CD4-positive, alpha-beta T cell treated with Interleukin-4 for 1 hour (primary cell): ENCODE measurements around the gene SYNGR4.
A peak's percentile ranks its signal among the peaks of the same experiment; 100 is the strongest.
"Not testable (repeated sequence)": the region's sequence is repeated elsewhere in the genome, so short reads cannot be mapped to it uniquely, and the experiment has no call there.

ENCODE experiments used
- DNase-seq, 2 donors: peaks; one replicate each; pipeline ENCODE4 v3.0.0-alpha.2; 2020 to 2022

SYNGR4 gene, protein sequence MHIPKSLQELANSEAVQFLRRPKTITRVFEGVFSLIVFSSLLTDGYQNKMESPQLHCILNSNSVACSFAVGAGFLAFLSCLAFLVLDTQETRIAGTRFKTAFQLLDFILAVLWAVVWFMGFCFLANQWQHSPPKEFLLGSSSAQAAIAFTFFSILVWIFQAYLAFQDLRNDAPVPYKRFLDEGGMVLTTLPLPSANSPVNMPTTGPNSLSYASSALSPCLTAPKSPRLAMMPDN

DNA sequence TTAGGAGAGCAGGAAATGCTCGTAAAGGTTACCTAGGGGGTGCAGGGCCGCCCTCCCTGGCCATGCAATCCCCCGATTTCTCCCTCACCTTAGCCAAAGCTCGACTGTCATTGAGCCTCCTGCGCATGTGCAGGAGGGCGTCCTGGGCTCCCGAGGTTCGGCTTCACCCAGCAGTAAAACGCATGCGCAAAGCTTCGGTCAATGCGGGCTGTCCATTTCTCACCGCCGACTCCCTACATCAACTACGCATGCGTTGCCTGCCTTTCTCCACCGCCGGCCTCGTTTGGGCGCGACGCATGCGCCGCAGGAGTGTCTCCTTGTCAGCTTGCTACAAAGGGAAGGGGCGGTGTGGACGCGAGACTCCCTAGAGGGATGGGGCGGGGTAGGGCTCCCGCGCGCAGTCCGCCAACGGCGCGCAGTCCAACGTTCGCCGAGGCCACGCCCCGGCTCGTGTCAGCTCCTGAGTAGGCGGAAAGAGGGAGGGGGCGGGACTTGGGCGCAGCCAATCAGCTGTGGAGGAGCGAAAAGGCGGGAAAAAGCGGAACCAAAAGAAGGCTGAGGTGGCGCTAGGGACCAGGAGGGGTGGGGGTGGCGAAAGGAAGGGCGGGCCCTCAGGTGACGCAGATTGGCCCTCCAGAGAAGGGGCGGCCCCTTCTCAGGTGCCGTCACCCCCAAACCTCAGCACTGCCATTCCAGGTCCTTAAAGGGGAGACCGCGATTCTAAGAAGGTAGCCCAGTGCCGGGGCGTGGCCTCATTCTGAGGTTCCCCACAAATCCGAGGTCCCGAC, at the start of gene SYNGR4, which contains the start of gene TMEM143:
TSS of gene SYNGR4 (plus strand) at position 558 of the 788 bp plus-strand sequence. CDS start 1,476 bp downstream, outside the sequence.
TSS of gene TMEM143 (minus strand) at position 131 of the 788 bp plus-strand sequence. CDS start at position 111, 20 bp downstream.
- DNase-seq, result peak; percentile 99 to 100

DNA sequence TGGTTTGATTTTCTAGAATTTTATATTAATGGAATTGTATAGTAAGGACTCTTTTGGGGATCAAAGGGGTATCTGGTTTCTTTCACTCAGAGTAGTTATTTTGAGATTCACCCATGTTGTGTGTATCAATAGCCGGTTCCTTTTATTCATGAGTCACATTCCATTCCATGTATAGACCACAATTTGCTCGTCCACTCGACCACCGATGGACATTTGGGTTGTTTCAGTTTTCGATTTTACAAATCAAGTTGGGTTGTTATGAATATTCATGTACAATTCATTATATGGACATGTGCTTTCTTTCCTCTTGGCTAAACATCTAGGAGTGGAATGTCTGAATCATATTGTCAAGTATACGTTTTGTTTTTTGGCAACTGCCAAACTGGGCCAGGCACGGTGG, 48.5 kb upstream of the SYNGR4 start:
- no peak for DNase-seq

DNA sequence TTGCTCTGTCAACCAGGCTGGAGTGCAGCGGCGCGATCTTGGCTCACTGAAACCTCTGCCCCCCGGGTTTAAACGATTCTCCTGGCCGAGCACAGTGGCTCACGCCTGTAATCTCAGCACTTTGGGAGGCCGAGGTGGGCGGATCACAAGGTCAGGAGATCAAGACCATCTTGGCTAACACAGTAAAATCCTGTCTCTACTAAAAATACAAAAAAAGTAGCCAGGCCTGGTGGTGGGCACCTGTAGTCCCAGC, 46.5 kb upstream of the SYNGR4 start:
- not testable (repeated sequence) for DNase-seq

DNA sequence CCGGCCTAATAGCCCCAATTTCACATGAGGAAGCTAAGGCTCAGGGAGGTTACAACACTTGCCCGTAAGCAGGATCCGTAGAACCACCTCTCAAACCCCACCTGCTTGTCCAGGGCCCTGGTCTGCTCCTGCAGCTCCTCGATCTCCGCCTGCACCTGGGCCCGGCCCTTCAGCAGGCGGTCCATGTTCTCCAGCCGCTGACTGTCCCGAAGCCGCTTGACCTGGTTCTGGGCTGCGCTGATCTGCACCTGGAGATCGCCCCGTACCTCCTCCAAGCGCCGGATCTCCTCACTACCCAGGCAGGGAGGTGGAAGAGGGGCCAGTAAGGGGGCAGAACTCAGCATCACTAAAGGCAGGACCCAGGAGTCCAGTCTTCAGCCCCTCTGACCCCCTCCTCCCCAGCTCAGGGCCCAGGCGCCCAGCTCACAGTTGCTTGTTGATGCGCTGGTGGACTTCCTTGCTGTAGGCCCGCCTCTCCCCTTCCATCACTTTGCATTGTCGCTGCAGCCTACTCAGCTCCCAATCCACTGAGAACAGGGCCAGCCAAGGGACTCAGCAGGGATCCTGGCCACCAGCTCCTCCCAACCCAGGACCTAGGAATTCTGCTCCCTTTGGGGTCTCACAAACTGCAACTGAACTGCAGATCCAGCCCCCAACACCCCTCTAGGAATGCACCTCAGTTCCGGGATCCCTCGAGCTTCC, 45.7 kb upstream of the SYNGR4 start:
- no peak for DNase-seq

DNA sequence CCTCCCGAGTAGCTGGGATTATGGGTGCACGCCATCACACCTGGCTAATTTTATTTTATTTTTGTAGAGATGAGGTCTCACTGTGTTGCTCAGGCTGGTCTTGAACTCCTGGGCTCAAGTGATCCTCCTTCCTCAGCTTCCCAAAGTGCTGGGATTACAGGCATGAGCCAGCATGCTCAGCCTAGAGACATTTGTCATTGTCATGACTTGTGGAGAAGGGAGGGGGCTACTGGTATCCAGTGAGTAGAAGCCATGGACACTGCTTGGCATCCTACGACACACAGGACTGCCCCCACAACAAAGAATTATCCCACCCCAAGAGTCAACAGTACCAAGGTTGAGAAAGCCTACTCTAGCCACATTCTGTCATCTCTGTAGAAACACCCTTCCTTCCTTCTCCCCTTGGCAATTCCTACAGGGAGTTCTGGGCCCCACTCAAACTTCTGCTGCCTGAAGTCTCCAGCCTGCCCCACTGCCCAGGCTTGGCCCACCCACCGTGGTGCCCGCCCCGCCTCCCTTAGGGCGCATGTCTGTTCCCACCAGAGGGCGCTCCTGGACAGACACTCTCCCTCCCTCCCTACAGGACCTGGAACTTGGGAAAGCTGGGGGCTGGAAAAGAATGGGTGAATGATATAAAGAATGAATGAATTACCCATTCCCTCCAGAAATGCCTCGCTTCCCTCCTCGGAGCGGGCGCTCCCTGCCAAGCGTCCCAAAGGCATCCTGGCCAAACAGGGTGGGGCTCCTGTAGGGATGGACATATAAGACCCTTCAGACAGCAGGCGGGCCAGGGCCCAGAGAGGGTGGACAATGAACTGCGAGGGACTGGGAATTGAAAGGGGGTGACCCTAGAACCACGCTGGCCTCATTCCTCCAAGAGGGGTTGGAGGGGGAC, 44.3 kb upstream of the SYNGR4 start:
- peak; percentile 80 to 81 for DNase-seq

DNA sequence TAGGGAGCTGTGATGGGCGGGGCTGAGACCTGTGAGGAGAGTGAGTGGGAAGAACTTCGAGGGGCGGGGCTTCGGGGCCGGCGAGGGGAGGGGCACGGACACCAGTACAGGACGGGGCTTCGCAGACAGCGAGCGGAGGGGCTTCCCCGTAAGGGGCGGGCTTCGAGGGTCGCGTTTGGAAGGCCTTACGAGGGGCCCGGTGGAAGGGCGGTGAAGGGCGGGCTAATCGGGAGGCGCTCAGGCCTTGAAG, 42.9 kb upstream of the SYNGR4 start:
- peak; percentile 99 for DNase-seq

DNA sequence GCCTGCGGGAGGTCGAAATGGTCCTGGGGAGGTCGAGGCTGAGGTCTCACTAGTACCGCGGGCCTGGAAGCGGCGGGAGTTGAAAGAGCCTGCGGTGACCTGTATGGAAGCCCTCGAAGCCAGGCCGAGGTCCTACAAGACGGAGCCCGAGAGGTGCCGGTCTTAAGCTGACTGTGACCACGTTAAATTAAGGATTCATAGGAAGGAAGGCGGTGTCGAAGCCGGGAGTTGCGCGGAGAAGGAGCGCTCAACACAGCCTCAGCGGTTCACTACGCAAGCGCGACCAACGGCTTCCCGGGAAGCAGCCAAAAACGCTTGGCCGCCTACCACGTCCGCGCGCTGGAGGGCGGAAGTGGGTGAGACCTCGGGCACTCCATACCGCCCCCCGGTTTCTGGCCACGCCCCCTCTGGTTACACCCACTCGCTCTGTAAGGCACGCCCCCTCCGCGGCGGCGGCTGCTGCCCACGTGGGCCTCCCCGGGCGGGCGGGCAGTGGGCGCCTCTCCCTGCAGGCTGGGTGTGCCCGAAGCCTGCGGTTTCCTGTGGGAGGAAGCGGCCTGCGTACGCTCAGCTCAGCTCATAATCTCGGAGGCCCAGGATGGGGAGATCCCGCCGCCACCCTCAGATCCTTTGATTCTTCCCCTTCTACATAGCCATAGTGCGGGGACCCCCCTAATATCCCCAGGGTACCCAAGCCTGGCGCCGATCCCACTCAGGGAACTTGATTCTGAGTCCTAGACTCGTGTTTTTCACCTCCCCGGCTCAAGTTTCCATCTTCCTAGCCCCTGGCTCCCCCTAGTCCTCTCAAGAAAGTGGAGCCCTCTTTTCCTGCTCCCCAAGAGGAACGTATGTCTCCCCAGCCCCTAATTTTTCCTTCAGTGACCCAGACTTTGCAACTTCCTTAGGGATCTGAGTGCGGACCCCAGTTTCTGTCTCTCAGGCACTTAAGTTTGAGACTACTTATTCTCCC, 42.3 kb upstream of the SYNGR4 start:
- peak; percentile 99 for DNase-seq

DNA sequence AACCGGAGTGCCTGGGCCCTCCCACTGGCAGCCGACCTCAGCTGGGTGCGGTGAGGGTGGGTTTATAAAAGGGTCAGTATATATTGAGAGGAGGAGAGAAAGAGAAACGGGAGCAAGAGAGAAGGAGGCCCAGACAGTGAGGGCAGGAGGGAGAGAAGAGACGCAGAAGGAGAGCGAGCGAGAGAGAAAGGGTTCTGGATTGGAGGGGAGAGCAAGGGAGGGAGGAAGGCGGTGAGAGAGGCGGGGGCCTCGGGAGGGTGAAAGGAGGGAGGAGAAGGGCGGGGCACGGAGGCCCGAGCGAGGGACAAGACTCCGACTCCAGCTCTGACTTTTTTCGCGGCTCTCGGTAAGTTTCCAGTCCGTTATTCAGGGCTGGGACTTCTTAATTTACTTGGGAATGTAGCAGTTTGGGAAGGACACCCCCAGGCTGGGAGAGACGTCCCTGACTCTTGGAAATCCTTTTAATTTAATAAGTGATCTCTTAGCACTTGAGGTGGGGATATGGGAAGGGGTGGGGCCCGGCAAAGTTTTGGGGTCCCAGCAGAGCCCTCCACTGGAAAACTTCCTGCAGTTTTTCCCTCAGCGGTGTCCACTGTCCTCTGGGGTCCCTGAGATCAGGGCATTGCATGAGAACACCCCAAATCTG, 38.8 kb upstream of the SYNGR4 start, which contains the start of gene EMP3:
TSS of gene EMP3 (plus strand) at position 288 of the 646 bp plus-strand sequence. CDS start 1,293 bp downstream, outside the sequence.
- DNase-seq, result peak; percentile 90 to 91

DNA sequence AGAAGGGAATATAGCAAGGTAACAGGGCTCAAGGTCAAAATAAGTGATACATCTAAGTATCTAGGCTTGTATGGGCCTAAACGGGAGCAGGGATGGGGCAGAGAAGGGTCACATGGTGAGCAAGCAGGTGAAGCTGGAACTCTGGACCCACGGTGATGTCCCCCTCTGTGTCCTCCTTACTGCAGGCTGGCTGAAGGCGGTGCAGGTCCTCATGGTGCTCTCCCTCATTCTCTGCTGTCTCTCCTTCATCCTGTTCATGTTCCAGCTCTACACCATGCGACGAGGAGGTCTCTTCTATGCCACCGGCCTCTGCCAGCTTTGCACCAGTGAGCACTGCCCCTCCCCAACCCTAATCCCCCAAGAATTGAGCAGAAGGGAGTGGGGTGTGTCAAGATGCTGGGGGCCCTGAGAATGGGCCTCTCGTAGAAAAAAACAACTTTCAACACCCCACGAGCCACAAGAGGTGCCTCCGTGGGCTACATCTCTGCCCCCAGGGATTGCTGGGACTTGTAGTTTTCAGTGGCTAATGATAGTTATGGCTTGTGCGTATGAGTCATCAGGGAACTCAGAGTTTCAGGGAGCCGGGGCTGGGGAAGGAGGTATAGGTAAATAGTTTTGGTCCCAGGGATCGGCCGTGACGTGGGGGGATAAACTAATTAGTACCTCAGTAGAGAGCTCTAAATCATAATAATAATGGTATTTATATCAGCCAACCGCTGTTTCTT, 34.8 kb upstream of the SYNGR4 start:
- peak; percentile 51 to 66 for DNase-seq

DNA sequence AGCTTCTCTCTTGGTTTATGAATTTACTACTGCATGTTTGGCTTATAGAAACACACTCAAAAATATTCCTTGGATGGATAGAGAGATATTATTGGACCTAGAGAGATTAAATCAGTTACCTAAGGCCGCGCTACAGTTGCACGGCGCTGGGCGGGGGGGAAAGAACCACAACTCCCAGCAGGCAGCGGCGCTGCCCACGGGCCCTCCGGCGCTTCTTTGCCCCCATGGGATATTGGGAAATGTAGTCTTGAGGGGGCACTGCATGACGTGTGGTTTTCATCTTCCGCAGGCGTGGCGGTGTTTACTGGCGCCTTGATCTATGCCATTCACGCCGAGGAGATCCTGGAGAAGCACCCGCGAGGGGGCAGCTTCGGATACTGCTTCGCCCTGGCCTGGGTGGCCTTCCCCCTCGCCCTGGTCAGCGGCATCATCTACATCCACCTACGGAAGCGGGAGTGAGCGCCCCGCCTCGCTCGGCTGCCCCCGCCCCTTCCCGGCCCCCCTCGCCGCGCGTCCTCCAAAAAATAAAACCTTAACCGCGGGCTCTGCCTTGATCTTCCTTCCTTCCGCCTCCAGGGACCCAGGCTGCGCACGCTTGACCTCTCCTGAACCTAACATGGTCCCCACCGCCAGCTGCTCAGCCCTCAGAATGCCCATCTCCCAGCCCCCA, 34.0 kb upstream of the SYNGR4 start:
- DNase-seq, result peak; percentile 89 to 92

DNA sequence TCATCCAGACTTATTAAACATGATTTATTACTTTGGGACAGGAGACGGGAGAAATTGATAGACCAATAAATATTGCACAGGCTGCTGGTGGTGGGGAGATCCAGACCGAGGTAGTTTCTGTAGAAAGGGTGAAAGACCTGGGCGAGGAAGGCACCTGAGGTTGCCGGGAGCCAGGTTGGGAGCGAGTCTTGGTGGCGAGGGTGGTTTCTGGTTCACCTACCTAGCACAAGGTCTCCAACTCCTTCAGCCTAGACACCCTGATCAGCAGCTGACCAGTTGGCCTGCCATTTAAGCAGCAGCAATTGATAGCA, 31.9 kb upstream of the SYNGR4 start:
- DNase-seq, result no peak

DNA sequence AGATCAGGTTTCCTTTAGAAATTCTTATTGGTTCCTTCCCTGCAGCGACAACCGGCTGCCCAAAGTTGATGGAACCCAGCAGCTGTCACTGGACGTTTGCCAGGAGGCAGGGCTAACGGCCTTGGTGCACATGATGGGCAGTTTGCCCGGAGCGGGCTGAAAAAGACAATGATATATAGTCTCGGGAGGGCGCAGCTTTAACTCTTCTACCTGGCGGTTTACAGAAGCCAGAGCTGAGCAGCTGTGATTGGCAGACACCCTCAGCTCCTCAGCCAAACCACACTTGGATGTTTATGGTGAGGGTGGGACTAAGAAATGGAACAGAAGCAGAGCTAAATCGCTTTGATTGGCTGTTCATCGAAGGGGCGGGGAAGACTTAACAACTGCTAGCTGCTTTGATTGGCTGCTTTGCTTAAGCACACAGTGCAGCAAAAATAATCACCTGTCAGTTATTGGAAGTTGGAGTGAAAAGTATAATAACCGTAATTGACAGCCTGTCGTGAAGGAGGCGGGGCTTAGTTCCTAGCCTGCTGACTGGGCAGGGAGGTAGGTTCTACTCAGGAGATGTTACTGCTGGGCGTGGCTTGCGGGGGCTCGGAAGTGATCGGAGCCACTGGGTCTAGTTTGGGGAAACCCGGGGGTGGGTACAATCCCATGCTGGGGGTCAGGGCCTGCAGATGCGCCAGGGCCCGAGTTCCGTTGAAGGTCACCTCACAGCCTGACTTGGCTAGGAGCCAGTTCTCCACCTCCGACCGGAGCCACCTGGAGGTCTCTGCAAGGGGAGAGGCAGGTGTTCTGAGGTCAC, 31.3 kb upstream of the SYNGR4 start:
- DNase-seq, result peak; percentile 99 to 100

DNA sequence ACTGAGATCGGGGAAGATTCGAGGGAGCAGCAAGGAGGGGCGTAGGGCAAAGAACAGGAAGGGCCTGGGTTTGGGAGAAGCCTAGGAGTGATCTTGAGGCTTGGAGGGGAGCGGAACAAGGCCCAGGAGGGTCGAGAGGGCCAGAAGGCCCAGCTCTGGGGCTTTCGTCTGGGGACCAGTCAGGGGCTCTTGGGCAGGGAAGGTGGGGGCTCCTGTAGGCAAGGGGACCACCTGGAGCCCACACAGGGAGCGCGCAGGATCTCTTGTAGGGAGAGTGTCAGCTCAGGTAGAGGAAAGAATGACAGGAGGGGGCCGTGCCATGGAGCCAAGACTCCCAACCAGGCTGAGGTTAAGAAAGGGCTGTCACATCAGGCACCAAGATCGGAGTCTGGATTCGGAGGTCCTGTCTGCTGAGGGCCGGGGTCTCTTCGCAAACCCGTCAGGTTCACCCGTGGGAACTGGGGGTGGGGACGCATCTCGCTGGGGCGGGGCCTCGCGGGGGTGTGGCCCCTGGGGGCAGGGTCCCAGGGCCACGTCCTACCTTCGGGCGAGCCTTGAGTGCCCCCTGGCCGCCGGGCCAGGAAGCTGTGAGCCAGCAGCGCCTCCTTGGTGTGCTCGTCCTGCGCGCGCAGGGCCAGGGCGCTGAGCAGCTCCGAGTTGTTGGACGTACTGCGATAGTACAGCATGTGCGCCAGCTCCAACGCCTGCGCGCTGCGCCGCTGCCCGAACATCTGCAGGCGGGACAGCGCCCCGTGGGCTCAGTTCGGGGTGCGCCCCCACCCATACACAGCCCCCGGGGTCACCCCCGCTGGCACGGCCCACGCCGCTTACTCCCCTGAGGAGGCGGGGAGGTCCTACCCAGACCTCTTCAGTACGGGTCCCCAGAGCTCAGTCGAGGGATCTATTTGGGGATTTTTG, 30.4 kb upstream of the SYNGR4 start:
- DNase-seq, result peak; percentile 95

DNA sequence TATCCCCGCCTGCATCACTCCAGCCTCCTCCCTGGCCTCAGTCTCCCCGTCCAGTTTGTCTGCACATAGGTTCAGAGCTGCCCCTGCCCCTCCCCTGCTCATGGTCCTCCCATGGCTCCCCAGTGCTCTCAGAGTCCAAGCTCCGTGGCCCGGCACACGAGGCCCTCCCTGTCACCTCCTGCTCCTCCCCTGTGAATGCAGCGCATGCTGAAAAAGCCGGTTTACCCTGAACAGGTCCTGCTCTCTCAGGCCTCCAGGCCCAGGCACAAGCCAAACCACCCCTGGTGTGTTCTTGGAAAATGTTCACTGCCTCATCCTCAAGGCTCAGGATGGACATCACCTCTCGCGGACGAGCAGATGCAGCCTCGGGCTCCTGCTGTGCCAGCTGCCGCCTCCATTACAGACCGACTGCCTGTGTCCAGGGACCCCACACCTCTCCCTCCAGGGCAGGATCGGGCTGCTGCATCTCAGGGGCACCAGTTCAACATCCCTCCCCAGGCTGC, 25.9 kb upstream of the SYNGR4 start:
- DNase-seq, result no peak

DNA sequence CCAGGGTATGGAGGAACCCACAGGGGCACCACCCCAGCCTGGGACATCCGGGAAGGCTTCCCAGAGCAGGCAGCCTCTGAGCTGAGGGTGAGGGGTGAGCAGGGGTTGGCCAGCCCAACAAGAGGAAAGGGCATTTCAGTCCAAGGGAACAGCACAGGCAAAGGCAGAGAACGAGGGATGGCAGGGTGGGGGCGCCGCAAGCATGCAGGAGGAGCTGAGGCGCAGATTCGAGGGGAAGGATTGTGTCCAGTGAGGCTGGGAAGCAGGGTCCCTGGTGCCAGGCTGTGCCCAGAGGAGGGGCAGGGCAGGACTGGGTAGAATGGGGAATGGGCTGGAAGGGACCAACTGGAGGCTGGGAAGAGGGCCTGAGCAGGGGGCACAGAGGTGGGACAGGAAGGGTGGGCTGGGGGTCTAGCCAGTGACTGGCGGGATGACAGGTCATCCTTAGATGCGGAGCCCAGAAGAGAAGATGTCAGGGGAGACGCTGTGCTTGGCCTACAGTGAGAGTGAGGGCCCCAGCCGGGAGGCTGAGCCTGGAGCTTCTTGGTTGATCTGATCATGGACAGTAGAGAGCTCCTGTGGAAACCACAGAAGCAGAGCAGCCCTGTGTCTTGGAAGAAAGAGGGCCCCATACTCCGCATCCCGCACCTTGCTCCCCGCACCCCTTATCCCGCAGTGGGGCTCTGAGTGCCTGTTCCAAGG, 25.2 kb upstream of the SYNGR4 start:
- no peak for DNase-seq

DNA sequence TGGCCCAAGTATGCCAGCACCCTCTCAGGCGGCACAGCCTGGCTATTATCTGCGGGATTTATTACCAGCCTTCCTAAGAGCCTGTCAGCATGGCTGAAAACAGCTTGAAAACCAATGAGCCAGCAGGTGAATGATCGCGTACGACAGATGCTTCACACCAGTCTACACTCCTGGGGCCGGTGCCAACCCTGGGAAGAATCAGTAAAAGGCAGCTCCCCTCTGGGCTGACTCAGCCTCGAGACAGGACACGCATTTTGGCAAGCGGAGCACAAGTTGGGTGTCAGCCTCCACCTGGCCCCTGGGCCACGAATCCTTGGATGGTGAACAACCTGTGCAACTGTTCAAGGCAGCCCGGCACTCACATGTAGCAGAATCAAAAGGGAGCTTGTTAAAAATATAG, 23.2 kb upstream of the SYNGR4 start:
- no peak for DNase-seq
